TTC549 (cell line): ENCODE measurements around the gene SEPSECS.
"Not testable (repeated sequence)": the region's sequence is repeated elsewhere in the genome, so short reads cannot be mapped to it uniquely, and the experiment has no call there.

Experiments
- FAIRE-seq: peaks from 2 replicates; lab custom pipeline; 2012; peaks lifted over from hg19 to GRCh38; lab: Jason Lieb, UNC

Gene SEPSECS

DNA sequence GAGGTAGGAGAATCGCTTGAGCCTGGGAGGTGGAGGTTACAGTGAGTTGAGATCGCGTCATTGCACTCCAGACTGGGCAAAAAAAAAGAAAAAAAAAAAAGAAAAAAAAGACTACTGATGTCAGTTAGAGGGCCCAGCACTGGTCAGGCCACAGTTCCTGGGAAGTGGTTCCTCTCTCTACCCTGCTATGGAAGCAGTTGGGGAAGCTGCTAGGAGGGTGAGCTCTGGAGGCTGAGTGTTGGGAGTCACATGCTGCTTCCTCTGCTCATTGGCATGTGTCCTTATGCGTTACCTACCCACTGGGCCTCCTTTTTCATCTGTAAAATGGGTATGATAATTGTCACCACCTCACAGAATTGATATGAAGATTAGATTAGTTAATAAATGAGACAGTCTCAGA, 50.7 kb downstream of the SEPSECS start:
- FAIRE-seq = no peak

DNA sequence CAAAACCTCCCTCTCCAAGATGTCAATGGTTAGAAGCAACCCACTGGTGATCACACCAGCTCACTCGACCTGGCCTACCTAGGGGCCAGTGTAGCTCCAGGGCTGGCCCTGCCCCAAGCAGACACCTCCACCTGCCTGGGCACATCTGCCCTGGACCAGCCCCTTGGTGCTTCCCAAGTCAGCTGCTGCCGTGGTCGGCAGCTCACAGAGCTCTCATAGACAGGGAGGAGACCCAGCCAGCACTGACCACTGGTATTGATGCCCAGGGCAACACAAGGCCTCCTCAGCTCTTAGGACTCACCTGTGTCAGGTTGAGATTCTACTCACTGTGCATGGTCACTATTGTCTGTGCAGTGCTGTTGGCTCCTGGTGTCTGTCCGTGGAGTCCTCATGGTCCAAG, 51.7 kb downstream of the SEPSECS start:
- no peak for FAIRE-seq

DNA sequence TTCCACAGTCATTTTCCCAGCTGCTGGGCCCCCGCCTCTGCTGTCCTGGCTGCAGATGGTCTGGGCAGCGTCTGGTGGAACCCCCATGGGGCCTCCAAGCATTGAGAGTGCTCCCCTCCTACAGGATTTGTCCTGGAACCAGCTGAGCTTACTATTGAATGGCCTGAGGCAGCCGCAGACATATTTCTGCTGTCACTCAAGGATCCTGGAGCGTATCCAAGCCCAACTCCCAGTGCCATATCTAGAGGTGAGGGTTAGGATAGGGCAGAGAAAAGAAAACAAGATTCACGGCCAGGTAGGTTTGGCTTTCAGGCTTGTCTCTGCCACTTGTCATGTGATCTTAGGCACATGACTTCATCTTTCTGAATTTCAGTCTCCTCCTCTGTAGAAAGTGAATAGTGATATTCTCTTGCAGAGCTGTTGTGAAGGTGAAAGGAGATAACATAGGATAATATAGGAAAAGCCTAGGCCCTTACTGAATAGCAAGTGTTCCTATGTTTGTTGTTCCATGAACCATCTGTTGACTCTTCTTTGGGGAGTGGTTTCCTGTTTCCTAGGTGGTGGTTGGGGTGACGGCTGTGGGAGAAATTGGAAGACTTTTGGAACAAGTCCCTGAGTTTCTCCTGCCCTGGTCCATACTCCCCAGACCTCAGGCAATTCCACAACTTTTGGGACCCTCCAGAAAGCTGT, 52.3 kb downstream of the SEPSECS start:
- no peak for FAIRE-seq

DNA sequence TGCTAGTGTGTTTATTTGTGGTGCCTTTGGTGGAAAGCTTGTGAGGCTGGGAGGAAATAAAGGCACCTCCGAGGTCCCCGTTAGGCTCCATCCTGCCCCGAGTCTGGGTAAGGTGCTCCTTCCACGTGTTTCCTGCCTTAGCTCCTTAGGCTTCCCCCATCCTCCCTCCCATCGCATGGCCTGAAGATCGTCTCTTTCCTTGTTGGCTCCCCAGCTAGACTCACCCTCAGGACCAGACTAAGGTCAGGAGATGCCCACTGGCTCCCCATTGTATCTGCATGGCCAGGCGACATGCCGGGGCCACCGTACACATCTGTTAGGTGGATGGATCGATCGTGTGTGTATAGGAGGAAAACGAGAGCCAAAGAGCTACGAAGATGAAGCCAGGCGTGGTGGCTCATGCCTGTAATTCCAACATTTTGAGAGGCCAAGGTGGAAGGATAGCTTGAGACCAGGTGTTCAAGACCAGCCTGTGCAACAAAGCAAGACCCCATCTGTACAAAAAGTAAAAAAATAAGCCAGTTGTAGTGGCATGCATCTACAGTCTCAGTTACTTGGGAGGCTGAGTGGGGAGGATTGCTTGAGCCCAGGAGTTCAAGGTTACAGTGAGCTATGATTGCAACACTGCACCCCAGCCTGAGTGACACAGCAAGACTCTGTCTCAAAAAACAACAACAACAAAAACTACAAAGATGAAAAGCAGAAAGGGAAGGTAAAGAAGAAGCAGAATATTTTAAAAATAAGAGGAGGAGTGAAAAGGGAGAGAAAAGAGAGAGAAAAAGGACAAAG, 53.7 kb downstream of the SEPSECS start:
- FAIRE-seq = no peak

DNA sequence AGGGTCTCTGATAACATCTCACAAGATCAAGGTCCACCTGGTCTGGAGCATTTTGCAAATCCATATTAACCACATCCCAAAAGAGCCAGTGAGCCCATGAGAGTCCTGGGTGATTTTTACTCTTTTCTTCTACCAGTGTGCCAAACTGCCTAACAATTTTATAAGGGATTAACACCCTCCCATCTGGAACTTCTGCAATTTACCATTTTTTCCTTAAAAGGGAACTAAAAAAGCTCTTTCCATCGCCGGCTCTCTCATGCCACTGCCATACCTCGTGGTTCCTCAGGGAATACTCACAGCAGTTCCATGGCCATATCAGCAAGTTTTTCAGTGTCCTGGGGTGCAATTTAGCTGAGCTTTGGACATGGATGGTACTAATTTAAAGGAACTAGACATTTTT, 55.7 kb downstream of the SEPSECS start:
- FAIRE-seq = no peak

DNA sequence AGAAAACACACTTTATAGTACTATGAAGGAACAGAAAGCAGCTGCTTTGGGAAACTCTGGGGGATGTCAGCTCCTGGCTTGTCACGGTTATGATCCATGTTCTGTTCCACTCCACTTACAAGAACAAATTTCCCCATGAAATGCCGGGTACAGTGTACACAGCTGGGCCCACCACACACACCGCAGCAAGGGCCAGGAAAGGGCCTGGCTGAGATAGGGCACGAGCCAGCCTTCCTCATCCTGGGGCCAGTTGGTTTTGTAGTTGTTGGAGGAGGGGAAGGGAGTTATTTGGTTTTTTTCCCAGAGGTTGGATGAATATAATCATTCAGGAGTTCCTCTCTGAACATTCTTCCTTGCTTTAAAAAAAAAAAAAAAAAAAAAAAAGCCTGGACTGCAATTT, 56.8 kb downstream of the SEPSECS start:
- no peak for FAIRE-seq

DNA sequence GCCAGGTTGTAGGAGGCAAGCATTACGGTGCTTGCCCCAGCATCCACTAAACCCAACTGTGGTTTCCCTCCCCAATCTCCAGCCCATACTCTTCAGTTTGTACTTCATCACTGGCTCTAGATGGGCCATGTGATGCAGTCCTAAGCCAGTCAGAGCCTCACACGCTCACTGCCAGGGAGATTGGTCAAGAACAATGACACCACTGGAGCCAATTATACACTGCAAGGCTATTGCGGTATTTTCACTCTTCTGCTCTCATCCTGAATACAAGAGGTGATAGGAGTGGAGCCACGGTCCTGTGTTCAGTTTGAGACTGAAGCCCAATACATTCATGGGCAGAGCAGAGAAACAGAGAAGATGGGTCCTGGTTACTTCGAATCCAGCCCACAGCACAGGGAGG, 58.4 kb downstream of the SEPSECS start:
- FAIRE-seq = no peak

DNA sequence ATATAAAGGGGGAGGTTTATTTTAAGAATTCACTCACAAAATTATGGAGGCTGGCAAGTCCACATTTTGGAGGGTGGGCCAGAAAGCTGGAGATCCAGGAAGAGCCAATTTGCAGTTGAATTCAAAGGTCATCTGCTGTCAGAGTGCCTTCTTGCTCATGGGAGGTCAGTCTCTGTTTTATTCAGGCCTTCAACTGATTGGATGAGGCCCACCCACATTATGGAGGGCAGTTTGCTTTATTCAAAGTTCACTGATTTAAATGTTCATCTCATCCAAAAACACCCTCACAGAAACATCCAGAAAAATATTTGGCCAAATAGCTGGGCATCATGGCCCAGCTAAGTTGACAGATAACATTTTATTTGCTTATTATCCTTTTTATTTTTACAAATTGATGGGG, 59.5 kb downstream of the SEPSECS start:
- FAIRE-seq = no peak

DNA sequence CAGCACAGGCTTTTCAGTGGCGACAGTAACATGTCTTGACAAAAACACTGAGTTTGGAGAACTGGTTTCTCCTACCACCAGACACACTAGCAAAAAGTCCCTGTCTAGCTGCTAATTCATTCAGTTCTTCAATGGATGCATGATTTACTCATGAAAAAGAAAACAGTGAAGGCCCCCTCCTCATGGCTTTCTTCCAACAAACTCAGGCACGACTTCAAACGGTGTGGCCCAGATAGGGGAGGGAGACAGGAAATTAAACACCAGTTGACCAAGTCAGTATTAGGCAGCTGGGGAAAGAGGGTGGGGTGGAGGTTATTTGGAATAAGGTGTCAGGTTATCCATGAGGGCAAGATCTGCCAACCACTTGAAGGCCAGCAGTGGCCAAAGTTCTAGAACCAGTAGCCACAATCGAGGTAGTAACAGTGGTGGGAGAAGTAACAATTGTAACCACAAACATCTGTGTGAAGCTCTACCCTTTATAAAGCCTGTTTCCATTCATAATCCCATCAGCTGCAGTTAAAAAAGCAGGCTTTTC, 60.2 kb downstream of the SEPSECS start:
- FAIRE-seq = no peak

DNA sequence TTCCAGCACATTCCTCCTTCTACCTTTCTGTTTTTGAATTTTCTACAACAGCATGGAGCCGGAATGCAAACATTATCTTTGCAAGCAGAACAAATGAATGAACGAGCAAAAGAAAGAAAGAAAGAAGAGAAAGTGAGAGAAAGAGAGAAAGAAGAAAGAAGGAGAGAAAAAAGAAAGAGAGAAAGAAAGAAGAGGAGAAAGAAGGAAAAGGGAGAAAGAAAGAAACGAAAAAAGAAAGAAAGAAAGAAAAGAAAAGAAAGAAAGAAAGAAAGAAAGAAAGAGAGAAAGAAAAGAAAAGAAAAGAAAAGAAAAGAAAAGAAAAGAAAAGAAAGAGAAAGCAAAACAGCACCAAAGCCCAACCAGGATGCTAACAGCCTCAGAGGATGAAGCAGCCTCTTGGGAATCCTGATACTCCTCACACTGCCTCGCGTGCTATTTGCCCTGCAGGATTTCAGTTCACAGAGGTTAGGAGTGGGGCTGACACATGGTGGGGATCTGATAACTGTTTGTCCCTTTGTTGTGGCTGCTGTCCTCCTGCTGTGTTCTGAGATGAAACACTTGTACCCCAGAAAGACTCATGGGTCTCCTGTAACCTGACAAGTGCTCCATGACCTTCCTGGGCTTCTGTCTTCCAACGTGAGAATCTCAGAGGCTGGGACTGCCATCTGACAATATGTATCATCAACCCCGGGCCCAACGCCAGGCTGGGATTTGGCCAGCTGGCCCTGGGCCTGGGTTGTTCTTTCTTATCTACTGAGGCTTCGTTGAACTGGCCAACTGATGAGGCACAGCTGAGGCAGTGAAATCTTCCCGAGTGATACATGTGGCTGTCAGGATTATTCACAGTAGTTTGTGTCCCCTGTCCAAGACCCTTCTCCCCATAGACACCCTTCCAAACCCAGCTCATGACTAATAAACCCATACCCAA, 61.0 kb downstream of the SEPSECS start:
- FAIRE-seq = no peak

DNA sequence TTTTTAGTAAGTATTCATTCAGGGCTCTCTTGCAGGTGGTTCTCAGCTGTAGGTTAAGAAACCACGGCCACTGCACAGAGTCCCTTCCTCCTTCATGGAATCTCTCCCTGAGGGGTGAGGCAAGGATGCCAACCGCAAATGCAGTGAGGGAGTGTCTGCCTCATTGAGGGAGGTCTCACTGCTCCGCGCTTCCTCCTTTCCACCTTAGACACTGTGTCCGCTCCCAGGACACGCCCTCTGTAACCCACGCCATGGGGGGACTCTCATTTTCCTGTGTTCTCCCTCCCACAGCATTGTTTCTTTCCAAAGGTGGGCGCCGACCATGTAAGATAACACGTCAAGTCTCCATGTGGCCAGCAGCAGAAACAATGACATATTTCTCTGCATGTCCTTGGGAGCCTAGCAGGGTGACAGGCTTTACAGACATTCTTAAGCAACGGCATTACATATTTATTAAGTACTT, 63.2 kb downstream of the SEPSECS start:
- FAIRE-seq = no peak

DNA sequence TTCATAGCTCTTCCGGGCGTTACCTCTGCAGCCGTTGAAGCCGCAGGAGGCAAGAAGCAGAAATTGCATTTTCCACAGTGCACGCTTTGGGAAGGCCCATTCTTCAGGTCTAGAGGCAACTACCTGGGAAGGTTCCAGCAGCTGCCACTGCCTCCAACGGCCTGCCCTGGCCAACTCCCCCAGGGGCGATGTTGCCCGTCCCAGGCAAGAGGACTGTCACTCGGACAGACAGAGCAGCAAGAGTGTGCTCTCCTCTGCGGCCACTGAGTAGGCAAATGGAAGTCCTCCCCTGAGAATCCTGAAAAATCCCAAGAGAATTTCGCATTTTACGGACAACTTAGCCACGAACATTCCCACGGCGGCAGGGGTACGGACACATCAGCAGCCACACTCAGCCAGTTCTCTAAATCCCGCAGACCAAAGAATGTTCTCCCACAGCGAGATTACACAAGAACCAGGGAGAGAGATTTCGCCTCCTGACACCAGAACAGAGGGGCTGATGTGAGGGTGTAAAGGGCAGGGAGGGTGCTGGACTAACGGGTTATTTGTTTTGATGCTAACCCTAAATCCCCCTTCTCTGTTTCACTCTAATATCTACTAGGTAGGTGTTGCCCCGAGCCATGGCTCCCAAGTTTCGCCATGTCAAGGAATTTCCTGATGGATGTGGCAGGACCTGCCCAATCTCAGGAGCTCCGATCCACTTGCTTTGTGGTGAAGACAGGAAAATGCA, 63.8 kb downstream of the SEPSECS start:
- FAIRE-seq = no peak

DNA sequence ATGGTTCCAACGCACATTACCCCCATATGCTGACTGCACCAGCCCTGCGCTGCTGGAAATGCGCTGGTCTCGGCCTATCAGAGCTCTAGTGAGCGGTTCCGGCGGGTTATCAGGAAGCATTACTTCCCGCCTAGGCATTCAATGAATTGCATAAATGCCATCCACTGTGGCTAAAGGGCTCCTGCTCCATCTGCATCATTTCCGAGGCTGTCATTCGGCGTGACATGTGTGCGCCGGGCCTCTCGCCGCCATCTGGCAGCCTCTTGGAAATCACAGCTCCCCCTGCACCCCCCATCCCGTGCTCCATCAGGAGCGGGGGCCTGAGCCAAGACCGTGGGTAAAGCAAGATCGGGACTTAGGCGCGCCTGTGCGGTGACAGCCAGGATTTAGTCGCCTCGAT, 64.4 kb downstream of the SEPSECS start:
- FAIRE-seq = no peak

DNA sequence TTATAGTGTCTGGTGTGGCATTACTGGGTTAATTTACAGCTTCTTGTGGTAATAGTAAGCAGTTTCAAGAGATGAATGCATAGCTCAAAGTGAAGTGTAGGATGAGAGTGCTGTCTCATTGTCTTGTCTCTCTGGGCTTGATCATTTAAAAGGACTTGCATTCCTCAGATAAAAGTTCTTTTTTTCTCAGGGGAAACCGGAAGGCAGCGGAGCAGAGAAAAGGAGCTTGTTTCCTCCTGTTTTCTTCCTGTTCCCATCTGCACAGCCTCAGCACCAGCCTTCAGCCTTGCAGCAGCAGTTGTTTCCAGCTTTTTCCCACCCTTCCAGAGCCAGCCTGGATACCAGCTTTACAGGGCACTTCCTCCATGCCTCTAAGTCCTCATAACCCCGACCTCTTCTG, 68.1 kb downstream of the SEPSECS start:
- no peak for FAIRE-seq

DNA sequence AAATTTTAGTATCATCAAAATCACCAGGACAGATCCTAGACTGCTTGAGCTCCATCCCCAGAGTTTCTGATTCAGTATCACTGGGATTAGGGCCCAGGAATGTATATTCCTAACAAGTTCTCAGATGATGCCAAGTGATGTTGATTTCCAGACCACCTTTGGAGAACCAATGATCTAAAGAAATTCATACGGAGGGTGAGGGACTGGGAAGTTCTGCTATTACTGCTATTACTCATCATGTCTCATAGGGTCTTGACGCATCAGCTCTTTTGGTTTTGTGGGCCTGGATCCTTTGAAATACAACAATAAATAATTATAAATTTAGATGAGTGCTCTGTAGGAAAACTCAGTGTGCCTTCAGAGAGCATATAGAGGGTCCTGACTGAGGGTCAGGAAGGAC, 69.7 kb downstream of the SEPSECS start:
- no peak for FAIRE-seq

DNA sequence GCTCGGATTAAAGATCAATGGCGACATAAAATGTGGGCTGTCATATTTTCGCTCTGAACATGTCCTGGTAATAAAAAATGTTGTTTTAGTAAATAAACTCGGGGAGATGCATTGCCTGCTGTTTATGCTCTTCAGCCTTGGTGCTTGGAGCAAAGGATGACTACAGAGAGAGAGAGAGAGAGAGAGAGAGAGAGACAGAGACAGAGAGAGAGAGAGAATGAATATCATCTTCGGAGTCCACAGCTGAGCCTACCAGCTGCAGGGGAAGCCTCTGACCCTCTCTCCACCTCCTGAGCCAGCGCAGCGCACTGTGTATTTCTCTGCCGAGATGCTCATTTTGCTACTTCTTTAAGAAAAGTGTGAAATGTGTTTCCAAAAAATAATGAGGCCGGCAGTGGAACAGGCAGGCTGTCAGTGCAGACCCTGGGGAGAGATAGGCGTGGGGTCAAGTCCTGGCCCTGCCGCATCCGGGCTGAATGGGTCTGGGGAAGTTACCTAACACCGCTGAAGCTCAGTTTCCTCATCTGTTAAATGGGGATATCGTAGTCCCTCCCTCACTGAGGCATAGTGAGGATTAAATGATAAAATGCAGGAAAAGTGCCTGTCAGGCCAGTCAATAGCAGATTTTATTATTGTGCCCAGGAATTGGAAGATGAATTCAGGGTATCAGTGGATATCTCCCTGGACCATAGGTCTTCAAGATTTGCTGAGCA, 71.0 kb downstream of the SEPSECS start:
- no peak for FAIRE-seq

DNA sequence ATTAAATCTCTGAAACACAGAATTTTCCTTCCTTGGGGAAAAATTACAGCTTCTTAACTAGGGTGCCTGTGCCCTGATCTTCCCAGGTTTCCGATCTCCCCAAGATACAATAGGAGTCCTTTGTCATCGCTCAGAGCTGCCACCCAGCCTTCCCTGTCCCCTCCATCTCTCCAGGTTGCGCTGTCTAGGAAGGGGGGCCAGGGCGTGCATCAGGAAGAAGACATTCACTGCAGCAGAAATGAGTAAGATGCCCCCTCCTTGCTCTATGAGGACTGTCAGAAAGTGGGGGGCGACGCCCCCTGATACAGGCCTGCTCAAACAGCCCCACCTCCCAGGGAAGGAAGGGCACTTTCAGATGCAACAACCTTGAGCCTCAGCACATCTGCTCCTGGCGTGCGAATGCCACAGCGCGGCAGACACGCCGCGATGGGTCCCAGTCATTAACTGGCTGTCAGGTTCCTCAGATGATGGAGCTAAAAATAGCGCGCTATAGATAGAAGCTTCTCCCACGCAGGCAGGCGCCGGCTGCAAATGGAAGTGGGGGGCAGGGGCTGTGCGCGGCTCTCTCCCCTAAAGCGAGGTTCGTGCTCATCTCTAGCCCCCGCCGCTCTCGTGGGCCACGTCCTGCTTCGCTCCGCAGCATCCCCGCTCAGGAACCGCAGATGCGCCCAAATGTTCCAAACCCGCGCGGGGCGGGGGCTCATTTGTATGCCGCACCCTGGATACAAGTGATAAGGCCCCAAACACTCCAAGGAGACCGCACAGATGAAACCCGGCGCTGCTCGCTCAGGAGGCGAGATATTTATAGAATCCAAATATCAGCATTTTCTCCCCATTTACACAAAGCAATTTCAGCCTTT, 71.9 kb downstream of the SEPSECS start:
- no peak for FAIRE-seq

DNA sequence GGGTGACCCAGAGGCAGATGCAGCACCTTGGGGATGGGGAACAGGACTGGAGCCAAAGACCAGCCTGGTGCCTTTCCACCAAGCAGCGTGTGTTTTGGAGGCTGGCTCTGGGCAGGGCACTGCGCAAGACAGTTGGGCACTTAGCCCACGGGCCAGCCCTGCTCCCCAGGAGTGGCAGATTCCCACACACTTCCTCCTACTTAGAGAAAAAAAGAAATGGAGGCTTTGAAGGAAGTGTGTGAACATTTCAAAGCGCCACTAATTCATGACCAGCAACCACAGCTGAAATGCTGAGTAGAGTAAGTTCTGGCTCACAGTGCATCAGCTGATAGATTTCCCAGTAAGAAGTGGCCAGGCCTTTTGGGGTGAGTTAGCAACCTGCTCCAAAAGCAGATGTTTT, 74.6 kb downstream of the SEPSECS start:
- FAIRE-seq = no peak

DNA sequence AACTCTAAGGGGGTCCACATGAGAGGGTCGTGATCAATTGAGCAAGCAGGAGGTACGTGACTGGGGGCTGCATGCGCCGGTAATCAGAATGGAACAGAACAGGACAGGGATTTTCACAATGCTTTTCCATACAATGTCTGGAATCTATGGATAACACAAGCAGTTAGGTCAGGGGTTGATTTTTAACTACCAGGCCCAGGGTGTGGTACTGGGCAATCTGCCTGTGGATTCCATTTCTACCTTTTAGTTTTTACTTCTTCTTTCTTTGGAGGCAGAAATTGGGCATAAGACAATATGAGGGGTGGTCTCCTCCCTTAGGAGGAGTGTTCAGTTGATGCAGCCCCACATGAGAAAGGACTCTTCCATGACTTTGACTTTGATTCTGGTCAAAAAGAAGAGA, 76.8 kb downstream of the SEPSECS start:
- not testable (repeated sequence) for FAIRE-seq

DNA sequence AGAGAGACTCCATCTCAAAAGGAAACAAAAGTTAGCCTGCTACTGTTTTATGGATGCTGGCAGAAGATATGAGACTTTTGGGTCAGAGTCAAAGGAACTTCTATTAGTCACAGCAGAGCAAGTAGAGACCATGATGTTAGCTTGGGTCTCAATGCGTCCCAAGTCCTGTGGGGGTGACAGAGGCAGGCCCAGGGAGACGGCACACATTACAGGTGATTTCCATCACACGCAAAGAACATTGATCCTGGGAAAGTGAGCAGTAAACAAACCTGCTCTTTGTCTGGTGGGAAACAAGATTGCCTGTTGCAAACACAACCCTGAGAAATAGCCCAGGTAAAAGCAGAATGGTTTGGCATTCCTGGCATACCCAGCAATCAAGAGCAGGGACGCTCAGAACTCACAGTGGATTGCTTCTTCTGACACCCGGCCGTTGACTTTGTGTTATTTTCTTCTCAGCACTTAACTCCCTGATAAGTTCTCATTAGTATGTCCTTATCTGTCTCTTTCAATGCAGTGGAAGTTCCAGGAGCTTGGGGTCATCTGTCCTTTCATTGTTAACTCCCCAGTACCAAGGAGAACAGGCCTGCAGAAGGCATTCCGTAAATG, 78.3 kb downstream of the SEPSECS start:
- no peak for FAIRE-seq
